Prostate gland (tissue), 2 donors: ENCODE data around the gene KRTAP10-3.

ENCODE experiments used
- POLR2A ChIP-seq: fragments of 450-650 bp; IDR thresholded peaks from one replicate; pipeline ENCODE4 v1.6.1; 2016; ENCODE audit warnings: antibody characterized with exemption, mild to moderate bottlenecking
- POLR2AphosphoS5 ChIP-seq: sonication (generic); formaldehyde crosslinking; IDR thresholded peaks from one replicate; pipeline ENCODE4 v1.6.1; 2017; ENCODE audit warnings: antibody characterized with exemption
- TF ChIP-seq, protein P1 (sequence below), 4 experiments: fragments of 200-600 bp in 2 of 4; fragments of 450-650 bp in 2 of 4; sonication (generic) in 2 of 4; IDR thresholded peaks; 1 replicate in 3 of 4; 2 replicates in 1 of 4; pipeline ENCODE4 v1.5.1; 2016 to 2019; ENCODE audit warnings: antibody characterized with exemption in 4 of 4, mild to moderate bottlenecking in 2 of 4, moderate library complexity in 2 of 4

GRCh38 chr21:44520326-44521300 is 38.0 kb downstream of the KRTAP10-3 start:
- TF ChIP-seq, protein P1, sequence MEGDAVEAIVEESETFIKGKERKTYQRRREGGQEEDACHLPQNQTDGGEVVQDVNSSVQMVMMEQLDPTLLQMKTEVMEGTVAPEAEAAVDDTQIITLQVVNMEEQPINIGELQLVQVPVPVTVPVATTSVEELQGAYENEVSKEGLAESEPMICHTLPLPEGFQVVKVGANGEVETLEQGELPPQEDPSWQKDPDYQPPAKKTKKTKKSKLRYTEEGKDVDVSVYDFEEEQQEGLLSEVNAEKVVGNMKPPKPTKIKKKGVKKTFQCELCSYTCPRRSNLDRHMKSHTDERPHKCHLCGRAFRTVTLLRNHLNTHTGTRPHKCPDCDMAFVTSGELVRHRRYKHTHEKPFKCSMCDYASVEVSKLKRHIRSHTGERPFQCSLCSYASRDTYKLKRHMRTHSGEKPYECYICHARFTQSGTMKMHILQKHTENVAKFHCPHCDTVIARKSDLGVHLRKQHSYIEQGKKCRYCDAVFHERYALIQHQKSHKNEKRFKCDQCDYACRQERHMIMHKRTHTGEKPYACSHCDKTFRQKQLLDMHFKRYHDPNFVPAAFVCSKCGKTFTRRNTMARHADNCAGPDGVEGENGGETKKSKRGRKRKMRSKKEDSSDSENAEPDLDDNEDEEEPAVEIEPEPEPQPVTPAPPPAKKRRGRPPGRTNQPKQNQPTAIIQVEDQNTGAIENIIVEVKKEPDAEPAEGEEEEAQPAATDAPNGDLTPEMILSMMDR (IDR thresholded peaks at IDR 0.05): no peak
- TF ChIP-seq POLR2AphosphoS5: no peak
- TF ChIP-seq POLR2A: no peak
